HepG2 (cell line): Measurements from ENCODE around the gene RIT2. TPM values are rescaled to one million over a fixed set of nuclear protein-coding genes. Genes with fewer than 3 reads are reported as not detected.

Experiments used
- ATAC-seq: fragments of 200-7000 bp; cut with Tn5 transposase; 3 replicates; pipeline ENCODE4 v1.9.1; 2020; ENCODE audit warnings: mild to moderate bottlenecking, moderate library complexity
- BruUV-seq: library from RNA; stranded (reverse); fragments of 400-500 nt; replicated peaks from 2 replicates; lab custom pipeline; 2021; lab: Mats Ljungman, UMichigan
- CTCF ChIA-PET: fragments of 300-600 bp; formaldehyde crosslinking; extraction: SDS; loops from one replicate; lab custom pipeline; 2021; ENCODE audit warnings: low total read pairs, inconsistent platforms, low intra/inter-chr PET ratio; lab: Yijun Ruan, JAX
- POLR2A ChIA-PET: fragments of 350-600 bp; sonication (Branson Sonifier 250); formaldehyde crosslinking; loops from one replicate; lab custom pipeline; 2020; ENCODE audit warnings: antibody characterized with exemption, inconsistent platforms; lab: Yijun Ruan, JAX
- DNase-seq: peaks from one replicate; pipeline ENCODE4 v3.0.0-alpha.2; 2015; ENCODE audit warnings: low spot score
- FAIRE-seq: peaks from 3 replicates; lab custom pipeline; 2011; peaks lifted over from hg19 to GRCh38; lab: Jason Lieb, UNC
- H2AFZ ChIP-seq: one replicate; pipeline ENCODE4 v1.6.1; 2011; ENCODE audit warnings: low read length, inconsistent platforms
- H3K27ac ChIP-seq: fragments of 300-600 bp; 3 replicates; pipeline ENCODE4 v1.8.0; 2011; ENCODE audit warnings: mixed run types, mild to moderate bottlenecking, mixed read lengths, low read length, inconsistent platforms; ENCODE audit not compliant: insufficient read depth; ENCODE audit errors: extremely low read length
- H3K27me3 ChIP-seq, 2 experiments: fragments of 200-600 bp in 1 of 2; 2 replicates in 1 of 2; 3 replicates in 1 of 2; pipeline versions ENCODE4 v1.6.0 to v1.8.0; 2011; ENCODE audit warnings: low read length in 2 of 2, mild to moderate bottlenecking in 2 of 2, moderate library complexity in 2 of 2, inconsistent platforms in 1 of 2; ENCODE audit not compliant: insufficient read depth in 2 of 2, control insufficient read depth in 1 of 2
- H3K36me3 ChIP-seq, 2 experiments: fragments of 200-600 bp in 1 of 2; replicated peaks in 1 of 2; 2 replicates in 1 of 2; 3 replicates in 1 of 2; pipeline versions ENCODE4 v1.5.1 to v1.8.0; 2011; ENCODE audit warnings: low read length in 2 of 2, inconsistent platforms in 1 of 2; ENCODE audit not compliant: insufficient read depth in 2 of 2, control insufficient read depth in 1 of 2
- H3K4me1 ChIP-seq: 2 replicates; pipeline ENCODE4 v1.5.1; 2012; ENCODE audit warnings: low read length, inconsistent platforms; ENCODE audit not compliant: insufficient read depth
- H3K4me2 ChIP-seq: 2 replicates; pipeline ENCODE4 v1.6.0; 2011; ENCODE audit warnings: low read depth, low read length, inconsistent platforms
- H3K4me3 ChIP-seq, 3 experiments: fragments of 200-600 bp in 1 of 3; sonication (generic), shearing (Covaris generic) in 1 of 3; replicated peaks in 1 of 3; 2 replicates each; pipeline ENCODE4 v1.5.1; 2011 to 2016; ENCODE audit warnings: low read length in 3 of 3, inconsistent platforms in 2 of 3, low read depth in 2 of 3, mild to moderate bottlenecking in 2 of 3, control low read depth in 1 of 3, mixed read lengths in 1 of 3; ENCODE audit not compliant: insufficient read depth in 1 of 3
- H3K79me2 ChIP-seq: one replicate; pipeline ENCODE4 v1.6.1; 2011; ENCODE audit warnings: low read length, inconsistent platforms; ENCODE audit not compliant: insufficient read depth
- H3K9ac ChIP-seq: 2 replicates; pipeline ENCODE4 v1.6.0; 2011; ENCODE audit warnings: mild to moderate bottlenecking, low read depth, low read length, inconsistent platforms; ENCODE audit not compliant: insufficient read depth
- H3K9me3 ChIP-seq: 2 replicates; pipeline ENCODE4 v1.5.1; 2012; ENCODE audit warnings: mild to moderate bottlenecking, low read length
- H4K20me1 ChIP-seq: 2 replicates; pipeline ENCODE4 v1.6.0; 2011; ENCODE audit warnings: inconsistent platforms, mild to moderate bottlenecking, low read length, moderate library complexity; ENCODE audit not compliant: insufficient read depth
- ADNP ChIP-seq: sonication (generic); formaldehyde crosslinking; IDR thresholded peaks from 2 replicates; pipeline ENCODE4 v1.4.0; 2020; ENCODE audit warnings: missing genetic modification reagents
- HIVEP1 ChIP-seq: sonication (generic); formaldehyde crosslinking; IDR thresholded peaks from 2 replicates; pipeline ENCODE4 v1.4.0; 2020; ENCODE audit warnings: mild to moderate bottlenecking, missing genetic modification reagents
- KLF16 ChIP-seq, 2 experiments: sonication (generic) in 1 of 2; formaldehyde crosslinking in 1 of 2; IDR thresholded peaks; 2 replicates each; pipeline versions ENCODE4 v1.6.1 to v1.8.0; 2016 to 2023; ENCODE audit warnings: missing genetic modification reagents in 2 of 2, missing compliant biosample characterization in 1 of 2
- MAF1 ChIP-seq: sonication (generic); formaldehyde crosslinking; IDR thresholded peaks from 2 replicates; pipeline ENCODE4 v1.5.0; 2020; ENCODE audit warnings: missing genetic modification reagents, borderline replicate concordance
- SMAD3 ChIP-seq: sonication (generic); formaldehyde crosslinking; IDR thresholded peaks from 2 replicates; pipeline ENCODE4 v1.4.0; 2020; ENCODE audit warnings: missing genetic modification reagents
- TP53 ChIP-seq: sonication (generic); formaldehyde crosslinking; conservative IDR thresholded peaks from 2 replicates; pipeline ENCODE4 v1.4.0; 2020; ENCODE audit warnings: missing genetic modification reagents
- ZNF234 ChIP-seq: sonication (generic); formaldehyde crosslinking; conservative IDR thresholded peaks from 2 replicates; pipeline ENCODE4 v1.5.1; 2020; ENCODE audit warnings: mild to moderate bottlenecking, missing genetic modification reagents
- ZNF296 ChIP-seq: sonication (generic); formaldehyde crosslinking; conservative IDR thresholded peaks from 2 replicates; pipeline ENCODE4 v1.5.0; 2020; ENCODE audit warnings: mild to moderate bottlenecking, missing genetic modification reagents
- ZNF317 ChIP-seq: sonication (generic); formaldehyde crosslinking; IDR thresholded peaks from 2 replicates; pipeline ENCODE4 v1.5.0; 2020; ENCODE audit warnings: mild to moderate bottlenecking, missing genetic modification reagents
- ZNF777 ChIP-seq: sonication (generic); formaldehyde crosslinking; IDR thresholded peaks from 2 replicates; pipeline ENCODE4 v1.4.0; 2020; ENCODE audit warnings: missing genetic modification reagents
- WGBS: methylation state at CpG from one replicate; pipeline ENCODE4 v1.1.6; 2017; ENCODE audit warnings: low lambda C conversion rate; 5-methylcytosine and 5-hydroxymethylcytosine counted together
- in situ Hi-C: cut with HindIII; loops from 2 replicates; pipeline ENCODE4 v1.10.0; 2017; ENCODE audit warnings: low pct_unique_long_range_greater_than_20kb; ENCODE audit not compliant: extremely low pct_ligation_motif_present
- intact Hi-C: fragments of 100-400 bp; cut with micrococcal nuclease; formaldehyde crosslinking; loops from one replicate; pipeline ENCODE4 v1.10.0; 2022; ENCODE audit not compliant: unreplicated experiment
- polyA plus RNA-seq, 8 experiments: library from polyadenylated mRNA; depleted of rRNA in 3 of 8; stranded (reverse) in 7 of 8; unstranded in 1 of 8; fragments of >200 nt; fragmentation: Illumina TruSeq in 4 of 8; extraction: Trizol in 4 of 8; gene quantifications; 2 replicates each; pipeline versions ENCODE4 v1.2.1 to v1.2.3, GENCODE V29; 2011 to 2016; ENCODE audit warnings: low read depth in 4 of 8, missing spikeins in 1 of 8, mixed read lengths in 1 of 8; ENCODE audit not compliant: insufficient read depth in 1 of 8
- total RNA-seq, 5 experiments: library from RNA; depleted of rRNA; stranded (reverse); fragments of >200 nt; fragmentation: Illumina TruSeq; extraction: Trizol; gene quantifications; 2 replicates each; pipeline ENCODE4 v1.2.3, GENCODE V29; 2016; ENCODE audit warnings: low read depth in 1 of 5
- TF ChIP-seq, protein P1 (sequence below): IDR thresholded peaks from 2 replicates; pipeline ENCODE4 v1.6.1; 2016; ENCODE audit warnings: missing compliant biosample characterization, missing genetic modification reagents, borderline replicate concordance

Gene RIT2
- total and polyA plus RNA-seq, 2 of the 13 experiments (the other 11 are each of a cell fraction or from before 2014, with no cell fraction given) = not detected

DNA sequence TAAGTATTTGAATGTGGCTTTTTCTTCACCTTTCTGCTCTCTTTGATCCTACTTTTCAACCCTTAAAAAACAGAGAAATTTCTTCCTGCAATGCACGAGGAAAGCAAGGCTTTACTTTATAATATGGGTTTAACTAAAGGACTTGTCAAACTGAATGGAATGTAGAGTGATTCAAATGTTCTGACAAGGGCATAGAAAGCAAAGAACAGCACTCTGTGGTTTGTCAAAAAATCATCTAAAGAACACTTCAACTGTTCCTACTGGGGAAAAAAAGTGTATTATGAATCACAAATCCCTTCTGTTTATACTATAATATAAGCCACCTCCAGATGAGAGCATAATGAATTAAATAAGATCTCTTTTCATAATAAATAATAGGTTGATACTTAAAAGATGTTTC is 45.0 kb upstream of the RIT2 start:
- CTCF ChIA-PET = no interaction called here
- no peak overlapping the region for H2AFZ ChIP-seq
- no peak overlapping the region for H3K4me3 ChIP-seq
- BruUV-seq = no TSS peak
- 0% methylated on average over 1 of the region's 1 CpG for WGBS
- FAIRE-seq = no peak
- no peak overlapping the region for H3K27ac ChIP-seq
- TF ChIP-seq SMAD3 (CRISPR knock-in tag) (no peak), ZNF296 (CRISPR knock-in tag) (no peak), ZNF777 (CRISPR knock-in tag) (no peak), ADNP (no peak), KLF16 (CRISPR knock-in tag; IDR thresholded peaks at IDR 0.05) (no peak), HIVEP1 (CRISPR knock-in tag) (no peak), TP53 (CRISPR knock-in tag) (no peak), ZNF317 (CRISPR knock-in tag) (no peak), ZNF234 (CRISPR knock-in tag) (no peak), MAF1 (no peak)
- TF ChIP-seq, protein P1, sequence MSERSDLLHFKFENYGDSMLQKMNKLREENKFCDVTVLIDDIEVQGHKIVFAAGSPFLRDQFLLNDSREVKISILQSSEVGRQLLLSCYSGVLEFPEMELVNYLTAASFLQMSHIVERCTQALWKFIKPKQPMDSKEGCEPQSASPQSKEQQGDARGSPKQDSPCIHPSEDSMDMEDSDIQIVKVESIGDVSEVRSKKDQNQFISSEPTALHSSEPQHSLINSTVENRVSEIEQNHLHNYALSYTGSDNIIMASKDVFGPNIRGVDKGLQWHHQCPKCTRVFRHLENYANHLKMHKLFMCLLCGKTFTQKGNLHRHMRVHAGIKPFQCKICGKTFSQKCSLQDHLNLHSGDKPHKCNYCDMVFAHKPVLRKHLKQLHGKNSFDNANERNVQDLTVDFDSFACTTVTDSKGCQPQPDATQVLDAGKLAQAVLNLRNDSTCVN (CRISPR knock-in tag) = no peak
- TF ChIP-seq, all 625 proteins: peak for 0
- POLR2A ChIA-PET = no interaction called here
- Histone ChIP-seq H3K4me1 (no peaks in the 10 kb centered on the region), H3K9me3 (no peaks in the 10 kb centered on the region), H3K36me3 (no peaks in the 10 kb centered on the region), H3K4me2 (no peak overlapping the region), H4K20me1 (no peaks in the 10 kb centered on the region), H3K79me2 (no peaks in the 10 kb centered on the region), H3K9ac (no peak overlapping the region), H3K27me3 (no peaks in the 10 kb centered on the region)
- in situ Hi-C loops (no loop called here), intact Hi-C loops (no loop called here)
- ATAC-seq (no peak), DNase-seq (no peak)
